Activated CD4-positive, alpha-beta T cell treated with anti-CD3 and anti-CD28 coated beads for 4 hours (primary cell): Measurements from ENCODE around the gene VANGL1.

ENCODE experiments used
- DNase-seq, 2 donors: peaks; one replicate each; pipeline ENCODE4 v3.0.0-alpha.2; 2020

VANGL1 gene

DNA sequence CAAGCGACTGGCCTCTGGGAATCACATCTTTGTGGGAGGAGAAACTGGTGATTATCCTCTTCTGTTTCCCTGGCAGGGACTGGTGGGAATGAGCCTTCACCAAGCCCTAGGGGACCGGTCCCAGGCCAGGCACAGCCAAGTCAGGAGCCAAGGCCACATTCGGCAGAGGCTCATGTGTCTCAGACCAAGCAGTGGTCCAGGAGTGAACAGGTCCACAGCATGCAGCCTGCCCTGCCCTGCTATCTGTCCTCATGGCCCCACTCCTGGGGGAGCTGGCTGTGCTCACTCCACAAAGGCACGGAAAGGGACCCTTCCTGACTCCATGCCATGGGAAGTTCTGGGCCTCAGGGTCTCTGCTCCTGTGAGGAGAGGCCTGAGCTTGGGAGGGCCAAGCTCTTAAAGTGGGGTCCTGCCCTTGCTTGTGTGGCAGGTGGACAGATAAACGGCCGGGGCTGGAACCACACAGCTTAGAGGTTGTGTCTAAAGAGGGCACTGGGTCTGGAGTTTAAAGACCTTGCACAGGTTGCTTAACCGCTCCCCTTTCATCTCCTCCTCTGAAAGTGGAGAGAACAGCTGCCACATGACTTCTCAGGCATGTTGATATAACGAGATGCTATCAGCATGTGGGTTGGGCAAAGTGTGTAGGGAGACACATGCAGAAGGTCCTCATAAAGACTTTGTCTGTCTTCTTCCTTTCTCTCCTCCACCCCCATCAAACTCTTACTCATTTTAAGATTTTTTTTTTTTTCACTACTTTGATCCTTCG, 69.3 kb downstream of the VANGL1 start:
- DNase-seq = no peak

DNA sequence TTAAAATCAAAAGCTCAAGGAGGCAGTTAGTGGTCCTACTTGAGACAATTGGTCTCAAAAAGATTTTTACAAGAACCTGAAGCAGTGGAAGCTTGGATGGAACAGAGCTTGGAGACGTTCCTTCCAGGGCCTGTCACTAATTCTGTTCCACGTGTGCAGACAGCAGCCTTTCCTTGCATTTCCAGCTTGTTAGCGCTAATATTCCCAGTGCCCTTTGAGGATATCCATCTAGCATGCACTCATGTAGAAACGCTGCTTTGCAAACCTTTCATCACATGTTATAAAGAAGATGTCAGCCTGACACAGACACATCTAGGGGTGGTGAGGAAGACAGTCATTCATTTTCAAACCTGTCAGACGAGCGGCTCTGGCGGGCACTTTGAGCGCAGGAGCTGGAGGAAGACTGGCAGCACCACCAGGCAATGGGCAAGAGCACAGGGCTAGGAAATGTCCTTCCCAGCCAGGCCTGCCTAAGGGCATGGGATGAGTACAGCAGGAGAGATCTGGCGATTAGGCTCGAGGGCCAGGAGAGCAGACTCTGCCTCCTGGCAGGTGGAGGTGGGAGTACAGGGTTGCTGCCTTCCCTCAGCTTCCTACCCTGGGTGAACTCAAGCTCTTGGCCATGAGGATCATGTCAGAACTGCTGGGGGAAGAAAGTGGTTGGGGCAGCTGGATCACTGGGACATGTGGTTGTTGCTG, 71.3 kb downstream of the VANGL1 start:
- DNase-seq = no peak

- DNase-seq = no peak
Measured at GRCh38 chr1:115713906-115714305, 72.1 kb downstream of the VANGL1 start.

- DNase-seq = no peak
Measured at GRCh38 chr1:115714572-115715141, 72.9 kb downstream of the VANGL1 start.

DNA sequence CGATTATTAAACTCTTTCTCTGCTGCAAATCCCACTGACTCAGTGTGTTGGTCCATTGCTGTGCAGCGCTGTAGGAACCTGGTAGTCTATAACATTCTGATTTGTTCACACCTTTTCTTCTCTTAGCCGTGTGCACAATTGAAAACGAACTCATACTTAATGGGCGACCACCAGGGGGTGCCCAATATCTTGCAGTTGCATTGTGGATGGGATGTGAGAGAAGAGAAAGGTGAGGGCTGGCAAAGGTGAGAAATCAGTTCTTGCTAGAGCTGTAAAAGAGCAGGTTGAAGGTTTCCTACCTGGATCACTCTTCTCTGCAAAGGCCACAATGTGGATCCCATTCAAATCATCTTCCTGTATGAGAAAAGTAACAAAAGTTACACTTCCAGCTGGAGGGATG, 75.8 kb downstream of the VANGL1 start:
- peak in 1 of 2 donors; percentile 3 for DNase-seq

GRCh38 chr1:115718011-115718754, 76.4 kb downstream of the VANGL1 start:
- no peak for DNase-seq

DNA sequence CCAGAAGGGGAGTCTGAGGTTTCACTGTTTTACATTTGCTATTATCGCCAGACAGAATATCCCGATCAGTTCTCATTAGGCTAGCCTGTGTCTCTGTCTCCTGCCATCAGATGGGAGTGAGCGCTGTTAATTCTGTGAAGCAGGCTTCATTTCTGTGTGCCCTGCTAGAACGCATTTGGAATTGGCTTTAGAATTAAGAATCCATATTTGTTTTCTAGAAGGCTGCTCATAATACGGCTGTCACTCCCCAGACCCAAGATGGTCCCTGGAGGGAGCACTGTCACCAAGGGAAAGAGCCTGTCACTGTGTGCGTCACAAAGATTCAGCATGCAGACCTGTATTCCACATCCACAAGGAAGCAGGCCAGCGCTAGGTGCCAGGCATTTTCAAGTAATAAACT, 77.5 kb downstream of the VANGL1 start:
- no peak for DNase-seq

GRCh38 chr1:115722221-115722620, 80.5 kb downstream of the VANGL1 start:
- no peak for DNase-seq

- no peak for DNase-seq
Measured at GRCh38 chr1:115723756-115724155, 82.0 kb downstream of the VANGL1 start.

DNA sequence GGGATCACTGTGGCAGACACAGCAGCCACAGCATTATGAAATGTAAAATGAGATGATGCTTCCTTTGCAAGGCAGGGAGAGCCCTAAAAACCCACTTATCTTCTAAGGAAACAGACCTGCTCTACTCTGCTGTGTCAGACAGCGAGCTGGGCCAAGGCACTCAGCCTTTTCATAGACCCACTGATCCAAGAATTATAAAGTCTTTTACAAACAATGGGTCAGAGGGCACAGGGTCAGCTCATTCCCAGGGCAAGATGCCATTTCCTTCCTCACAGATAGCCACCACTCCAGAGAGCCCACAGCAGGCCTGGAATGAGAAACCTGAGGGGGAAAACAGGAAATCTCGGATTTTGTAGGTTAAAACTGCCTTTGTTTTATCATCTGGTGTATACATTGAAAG, 83.8 kb downstream of the VANGL1 start:
- DNase-seq = no peak

DNA sequence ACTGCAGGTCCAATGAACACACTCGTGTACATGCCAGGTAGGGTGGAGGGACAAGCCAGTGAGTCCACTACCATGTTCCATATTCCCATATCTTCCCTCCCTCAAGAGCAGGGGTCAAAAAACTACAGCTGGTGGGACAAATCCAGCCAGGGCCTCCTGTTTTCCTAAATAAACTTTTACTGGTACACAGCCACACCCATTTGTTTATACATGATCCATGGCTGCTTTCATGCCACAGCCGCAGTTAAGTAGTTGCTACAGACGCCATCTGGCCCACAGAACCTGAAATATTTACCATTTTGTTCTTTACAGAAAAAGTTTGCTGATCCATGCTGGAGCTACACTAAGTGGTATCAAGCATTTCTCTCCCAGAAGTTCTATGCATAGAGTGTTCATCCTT, 84.4 kb downstream of the VANGL1 start:
- no peak for DNase-seq

DNA sequence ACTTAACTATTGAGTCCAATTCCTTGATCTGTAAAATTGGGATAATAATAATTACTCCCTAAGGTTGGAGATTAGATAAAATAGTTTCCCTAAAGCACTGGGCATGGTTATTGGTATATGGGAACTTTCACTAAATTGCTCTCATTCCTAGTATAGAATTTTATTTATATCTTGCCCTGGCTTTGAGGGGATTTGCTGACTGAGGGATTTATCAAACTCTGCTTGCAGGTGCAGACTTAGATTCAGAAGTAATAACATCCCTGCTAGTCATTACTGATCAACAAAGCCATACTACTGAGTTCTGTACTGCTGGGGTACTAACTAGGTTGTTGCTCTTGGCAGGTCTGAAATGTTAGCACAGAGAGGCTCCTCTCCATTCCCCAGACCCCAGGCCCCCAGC, 84.8 kb downstream of the VANGL1 start:
- no peak for DNase-seq

- DNase-seq = no peak
Measured at GRCh38 chr1:115727706-115728249, 86.0 kb downstream of the VANGL1 start.

DNA sequence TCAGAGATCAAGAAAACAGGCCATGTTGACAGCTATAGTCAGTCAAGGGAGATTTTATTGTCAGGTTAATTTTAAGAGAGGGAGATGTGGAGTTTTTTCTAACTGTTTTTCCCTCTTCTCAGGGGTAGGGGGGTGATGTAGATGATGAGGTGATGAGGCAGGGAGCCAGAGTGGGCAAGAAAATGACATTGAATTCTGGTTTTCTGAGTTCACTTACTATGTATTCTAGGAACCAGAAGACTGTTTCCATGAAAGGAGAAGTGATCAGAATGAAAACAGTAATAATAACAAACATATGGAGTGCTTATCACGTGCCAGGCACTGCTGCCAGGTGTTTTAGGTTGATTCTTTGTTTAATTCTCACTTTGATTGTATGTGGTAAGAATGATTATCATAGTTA, 86.6 kb downstream of the VANGL1 start:
- no peak for DNase-seq

GRCh38 chr1:115729756-115730155, 88.0 kb downstream of the VANGL1 start:
- DNase-seq = no peak

DNA sequence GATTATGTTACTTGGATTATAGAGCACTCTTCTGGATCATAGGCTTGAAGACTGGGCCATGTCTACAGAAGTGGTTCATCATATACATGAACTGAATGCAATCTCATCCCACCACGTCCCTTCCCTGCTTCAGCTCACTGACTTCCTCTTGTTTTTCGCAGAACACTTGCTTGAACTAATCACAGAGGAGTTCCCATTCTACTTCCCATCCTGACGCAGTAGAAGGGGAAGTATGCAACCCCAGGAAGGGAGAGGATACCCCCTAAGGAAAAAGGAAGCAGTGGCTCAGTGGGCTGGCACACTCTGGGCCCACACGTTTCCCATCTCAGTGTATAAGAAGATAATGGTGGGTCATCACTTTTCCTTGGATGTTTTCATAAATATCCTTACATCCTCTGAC, 90.5 kb downstream of the VANGL1 start:
- no peak for DNase-seq

- DNase-seq = no peak
Measured at GRCh38 chr1:115740811-115741210, 99.0 kb downstream of the VANGL1 start.

DNA sequence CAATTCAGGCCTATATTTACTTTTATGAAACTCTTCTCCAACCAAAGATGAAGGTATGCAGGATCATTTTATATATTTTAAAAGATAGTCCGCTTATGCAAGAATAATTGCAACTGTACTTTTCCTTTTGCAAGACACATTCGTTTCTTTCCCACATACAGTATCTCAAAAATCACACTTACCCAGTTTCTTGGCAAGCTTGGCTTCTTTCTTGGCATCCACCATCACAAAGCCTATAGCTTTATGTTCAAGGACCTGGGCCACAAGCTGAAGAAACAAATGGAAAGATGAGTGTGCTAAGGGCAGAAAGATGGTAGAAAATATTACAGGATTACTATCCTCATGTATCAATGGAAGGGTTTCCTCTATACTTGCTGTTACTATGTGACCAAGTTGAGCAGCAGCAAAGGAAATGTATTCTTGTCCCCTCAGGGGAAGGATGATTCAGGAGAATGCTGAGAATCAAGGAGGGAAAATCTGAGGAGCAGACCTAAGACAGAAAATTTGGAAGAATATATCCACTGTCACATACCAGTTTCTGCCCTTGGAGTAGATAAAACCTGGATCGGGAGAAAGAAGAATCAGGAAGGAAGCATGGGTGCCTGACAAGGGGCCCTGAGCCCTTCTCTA, 103.0 kb downstream of the VANGL1 start:
- DNase-seq = no peak

- no peak for DNase-seq
Measured at GRCh38 chr1:115746021-115746690, 104.4 kb downstream of the VANGL1 start.
